SU-DHL-6 (cell line): ENCODE results near the gene STX8.

Experiments used
- H2AFZ ChIP-seq: fragments of 200-600 bp; sonication (generic); 2 replicates; pipeline ENCODE4 v1.6.1; 2014; ENCODE audit warnings: low read depth, mild to moderate bottlenecking, moderate library complexity, mixed read lengths, antibody characterized with exemption, low read length; ENCODE audit not compliant: severe bottlenecking
- H3F3A ChIP-seq: fragments of 200-600 bp; shearing (Covaris generic); 2 replicates; pipeline ENCODE4 v1.6.0; 2016; ENCODE audit warnings: antibody characterized with exemption, mild to moderate bottlenecking; ENCODE audit not compliant: insufficient read depth
- H3K27ac ChIP-seq: fragments of 200-600 bp; sonication (generic); 2 replicates; pipeline ENCODE4 v1.5.1; 2016; ENCODE audit warnings: low read depth, mild to moderate bottlenecking, low read length, moderate library complexity, mixed read lengths
- H3K27me3 ChIP-seq: fragments of 200-600 bp; sonication (generic), shearing (Covaris generic); 2 replicates; pipeline ENCODE4 v1.6.0; 2014; ENCODE audit warnings: mild to moderate bottlenecking, low read length
- H3K36me3 ChIP-seq: fragments of 200-600 bp; sonication (generic); 2 replicates; pipeline ENCODE4 v1.6.1; 2014; ENCODE audit warnings: mild to moderate bottlenecking, low read length, mixed read lengths
- H3K4me2 ChIP-seq: fragments of 300-600, 200-600 bp; shearing (Covaris generic), sonication (generic); 2 replicates; pipeline ENCODE4 v1.6.0; 2014; ENCODE audit warnings: low read length, low read depth, mild to moderate bottlenecking; ENCODE audit not compliant: poor library complexity, severe bottlenecking
- H3K4me3 ChIP-seq: fragments of 200-600 bp; sonication (generic); 2 replicates; pipeline ENCODE4 v1.5.1; 2014; ENCODE audit warnings: antibody characterized with exemption, low read length, mild to moderate bottlenecking, mixed read lengths; ENCODE audit not compliant: insufficient read depth, poor library complexity, severe bottlenecking
- H3K79me2 ChIP-seq: fragments of 200-600 bp; sonication (generic); 2 replicates; pipeline ENCODE4 v1.6.1; 2014; ENCODE audit warnings: mild to moderate bottlenecking, low read length, moderate library complexity; ENCODE audit not compliant: insufficient read depth
- H3K9ac ChIP-seq: fragments of 200-600 bp; sonication (generic); 2 replicates; pipeline ENCODE4 v1.7.0; 2014; ENCODE audit warnings: mild to moderate bottlenecking, low read length
- H3K9me2 ChIP-seq: fragments of 200-600 bp; sonication (generic); replicated peaks from 2 replicates; pipeline ENCODE4 v1.6.1; 2014; ENCODE audit warnings: low read length; ENCODE audit not compliant: insufficient read depth
- H3K9me3 ChIP-seq: fragments of 200-600 bp; sonication (generic); 2 replicates; pipeline ENCODE4 v1.6.1; 2014; ENCODE audit warnings: low read length, mixed read lengths; ENCODE audit not compliant: insufficient read depth
- H4K20me1 ChIP-seq: fragments of 200-600 bp; sonication (generic); 2 replicates; pipeline ENCODE4 v1.6.1; 2014; ENCODE audit warnings: low read depth, mild to moderate bottlenecking, antibody characterized with exemption, low read length, moderate library complexity, mixed read lengths
- CTCF ChIP-seq: fragments of 200-600 bp; sonication (generic); IDR thresholded peaks from one replicate; pipeline ENCODE4 v1.5.1; 2017; ENCODE audit warnings: antibody characterized with exemption, mild to moderate bottlenecking, low read length, moderate library complexity; ENCODE audit not compliant: insufficient read depth, poor library complexity, severe bottlenecking
- EZH2phosphoT487 ChIP-seq: fragments of 200-600 bp; sonication (generic), shearing (Covaris generic); conservative IDR thresholded peaks from 2 replicates; pipeline ENCODE4 v1.6.1; 2018; ENCODE audit warnings: mild to moderate bottlenecking, antibody characterized with exemption, low read length, moderate library complexity, mixed read lengths

STX8 gene

DNA sequence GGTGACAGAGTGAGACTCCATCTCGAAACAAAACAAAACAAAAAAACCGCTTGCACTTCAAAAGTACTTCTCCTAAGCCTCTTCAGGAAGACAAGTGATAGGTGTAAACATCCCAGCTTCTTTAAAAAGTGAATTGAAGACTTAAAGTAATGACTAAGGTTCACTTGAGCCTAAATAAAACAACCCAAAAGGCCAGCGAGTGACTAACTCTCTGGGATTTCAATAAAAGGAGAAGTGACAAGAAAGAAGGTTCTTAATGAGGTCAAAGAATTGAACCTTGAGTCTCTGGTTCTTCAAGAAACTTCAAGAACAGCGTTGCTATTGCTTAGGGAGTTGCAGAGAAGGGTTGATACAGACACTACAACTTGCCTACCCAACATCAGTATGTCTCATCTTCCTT lies 42.2 kb downstream of the STX8 start:
- Histone ChIP-seq H3K4me3 (no peak overlapping the region), H3K9ac (no peak overlapping the region), H3K27me3 (no peaks in the 10 kb centered on the region), H3K9me3 (no peaks in the 10 kb centered on the region), H3K79me2 (no peaks in the 10 kb centered on the region), H2AFZ (no peak overlapping the region), H4K20me1 (no peaks in the 10 kb centered on the region), H3F3A (no peaks in the 10 kb centered on the region), H3K36me3 (no peaks in the 10 kb centered on the region), H3K27ac (no peak overlapping the region), H3K9me2 (no peaks in the 10 kb centered on the region), H3K4me2 (no peak overlapping the region)
- TF ChIP-seq EZH2phosphoT487 (no peak), CTCF (no peak)

GRCh38 chr17:9532715-9533114 lies 42.9 kb downstream of the STX8 start:
- Histone ChIP-seq H3K9ac (no peak overlapping the region), H3K4me3 (no peak overlapping the region), H3F3A (no peaks in the 10 kb centered on the region), H3K27me3 (no peaks in the 10 kb centered on the region), H3K36me3 (no peaks in the 10 kb centered on the region), H3K4me2 (no peak overlapping the region), H3K27ac (no peak overlapping the region), H3K9me2 (no peaks in the 10 kb centered on the region), H2AFZ (no peak overlapping the region), H3K79me2 (no peaks in the 10 kb centered on the region), H3K9me3 (no peaks in the 10 kb centered on the region), H4K20me1 (no peaks in the 10 kb centered on the region)
- TF ChIP-seq EZH2phosphoT487 (no peak), CTCF (no peak)

DNA sequence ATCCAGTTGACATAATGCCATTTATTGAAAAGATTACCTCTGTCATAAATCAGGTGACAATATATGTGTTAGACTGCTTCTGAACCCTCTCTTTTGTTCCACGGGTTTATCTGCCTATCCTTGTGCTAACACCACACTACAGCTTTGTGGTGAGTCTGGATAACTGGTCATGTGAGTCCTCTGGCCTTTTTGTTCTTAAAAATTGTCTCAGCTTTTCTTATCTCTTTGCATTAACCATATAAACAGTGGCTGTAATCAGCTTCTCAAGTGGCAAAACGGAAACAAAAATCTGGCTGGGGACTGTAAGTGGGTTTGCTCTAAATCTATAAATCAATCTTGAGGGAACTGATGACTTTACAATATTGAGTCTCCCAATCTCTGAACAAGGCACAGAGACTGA lies 44.6 kb downstream of the STX8 start:
- H4K20me1 ChIP-seq, result no peaks in the 10 kb centered on the region
- TF ChIP-seq CTCF (no peak), EZH2phosphoT487 (no peak)

More for the DNA sequence above, 44.6 kb downstream of the STX8 start:
- Histone ChIP-seq H3K4me2 (no peak overlapping the region), H3K36me3 (no peaks in the 10 kb centered on the region), H2AFZ (no peak overlapping the region), H3F3A (no peaks in the 10 kb centered on the region), H3K27ac (no peak overlapping the region), H3K27me3 (no peaks in the 10 kb centered on the region), H3K9me2 (no peaks in the 10 kb centered on the region), H3K9me3 (no peaks in the 10 kb centered on the region), H3K79me2 (no peaks in the 10 kb centered on the region), H3K4me3 (no peak overlapping the region), H3K9ac (no peak overlapping the region)
